Measurements from ENCODE around the gene MAP2K1.
"Not testable (repeated sequence)": the region's sequence is repeated elsewhere in the genome, so short reads cannot be mapped to it uniquely, and the experiment has no call there.

MAP2K1 gene

DNA sequence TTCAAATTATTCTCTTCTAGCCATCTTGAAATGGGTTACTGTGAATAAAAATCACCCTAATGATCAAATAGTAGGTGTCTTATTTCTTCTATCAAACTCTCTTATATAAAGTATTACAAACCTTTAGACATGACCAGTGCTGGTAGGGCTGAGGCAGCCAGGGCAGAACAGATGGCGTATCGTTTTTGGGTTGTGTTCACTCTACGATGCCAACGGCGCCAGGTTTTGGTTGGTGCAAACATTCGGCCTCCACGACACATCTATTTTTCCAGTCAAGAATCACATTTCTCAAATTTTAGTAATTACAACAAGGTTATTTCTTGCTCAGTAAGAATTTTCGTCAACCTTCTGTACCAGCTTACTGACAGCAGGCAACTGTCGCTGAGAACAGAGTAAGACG, 115.8 kb downstream of the MAP2K1 start:
- H3K27ac ChIP-seq, result no peak overlapping the region
- no peak for DNase-seq (ENCODE audit: low spot score)
- TF ChIP-seq CTCF (IDR thresholded peaks at IDR 0.05), result no peak
- no peak overlapping the region for H3K4me3 ChIP-seq

DNA sequence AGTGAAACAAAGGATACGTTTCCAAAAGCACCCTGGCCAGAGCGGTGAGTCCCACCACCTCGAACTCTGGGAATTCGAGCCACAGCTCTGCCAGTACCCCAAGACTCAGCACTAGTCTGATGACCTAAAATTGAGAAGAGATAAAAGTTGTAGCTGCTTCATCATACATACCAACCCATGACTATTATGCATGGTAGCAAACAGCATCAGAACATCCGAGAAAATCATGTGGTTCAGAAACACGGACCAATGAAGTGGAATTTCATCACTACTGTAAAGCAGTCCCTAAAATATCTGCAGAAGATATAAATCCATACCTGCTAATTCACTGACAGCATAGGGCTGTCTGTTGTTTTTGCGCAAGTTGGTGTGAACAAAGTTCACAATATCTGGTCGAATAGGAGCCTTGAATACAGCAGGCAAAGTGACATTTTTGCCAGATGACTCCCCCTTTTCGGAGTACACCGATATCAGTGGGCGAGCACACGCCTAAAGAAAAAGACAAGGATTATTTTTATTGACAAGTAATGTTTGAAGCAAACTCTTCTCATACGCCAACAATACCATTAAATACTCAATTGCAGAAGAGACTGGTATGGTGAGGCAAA, 116.4 kb downstream of the MAP2K1 start:
- not testable (repeated sequence) for H3K27ac ChIP-seq; DNase-seq (ENCODE audit: low spot score)
- H3K4me3 ChIP-seq, result peak overlapping the region; percentile 84

GRCh38 chr15:66503780-66504562, 117.3 kb downstream of the MAP2K1 start:
- Histone ChIP-seq H3K4me3 (peak overlapping the region; percentile 84), H3K27ac (peak overlapping the region; percentile 91 to 94)
- no peak for TF ChIP-seq CTCF (IDR thresholded peaks at IDR 0.05)
- DNase-seq (ENCODE audit: low spot score), result no peak

DNA sequence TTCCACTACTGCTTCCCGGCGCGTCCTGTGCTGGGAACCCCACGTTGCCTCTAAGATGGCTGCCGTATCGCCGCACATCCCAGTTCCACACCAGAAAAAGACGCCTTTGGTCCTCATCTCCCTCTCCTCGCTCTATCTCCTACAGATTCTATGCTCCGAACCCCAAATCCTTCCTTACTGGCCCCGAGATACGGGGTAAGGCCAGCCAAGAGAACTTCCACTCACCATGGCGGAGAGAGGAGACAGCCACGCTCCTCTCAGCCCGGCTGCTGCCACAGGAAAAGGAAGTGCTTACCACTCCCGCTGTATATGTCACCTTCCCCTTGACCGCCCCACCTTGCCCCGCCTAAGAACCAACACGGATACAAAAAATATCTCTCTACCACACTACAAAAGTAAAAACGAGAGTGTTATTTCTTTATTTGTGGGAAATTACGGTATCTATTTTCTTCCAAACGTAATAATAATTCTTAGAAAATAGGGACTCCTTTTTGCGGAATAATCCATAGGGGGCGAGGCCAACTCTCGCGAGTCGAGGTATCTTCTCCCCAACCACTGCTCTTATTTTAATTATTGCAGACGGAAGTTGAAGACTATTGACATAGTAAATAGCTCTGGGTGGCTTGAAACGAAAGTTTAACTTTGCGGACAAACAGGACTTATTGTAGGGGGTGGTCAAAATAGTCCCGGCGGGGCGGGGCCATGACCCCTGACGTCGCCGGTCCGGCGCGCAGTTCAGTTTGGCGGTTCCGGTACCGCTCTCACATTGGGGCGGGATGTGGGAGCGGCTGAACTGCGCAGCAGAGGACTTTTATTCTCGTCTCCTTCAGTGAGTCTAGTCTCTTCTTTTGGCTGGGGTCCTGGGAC, 118.1 kb downstream of the MAP2K1 start, which contains the start of the genes RPL4 and ZWILCH:
Gene RPL4 (minus strand): TSS at position 293 of the 867 bp plus-strand sequence. CDS start 65 bp downstream, at position 228.
Gene ZWILCH (plus strand): TSS at position 764 of the 867 bp plus-strand sequence. CDS start 13 bp downstream, at position 777.
- H3K27ac ChIP-seq, result peak within 1 kb of the TSS; percentile 91 to 94
- no peak for TF ChIP-seq CTCF (IDR thresholded peaks at IDR 0.05)
- peak within 1 kb of the TSS; percentile 84 for H3K4me3 ChIP-seq
- peak; percentile 81 for DNase-seq (ENCODE audit: low spot score)

DNA sequence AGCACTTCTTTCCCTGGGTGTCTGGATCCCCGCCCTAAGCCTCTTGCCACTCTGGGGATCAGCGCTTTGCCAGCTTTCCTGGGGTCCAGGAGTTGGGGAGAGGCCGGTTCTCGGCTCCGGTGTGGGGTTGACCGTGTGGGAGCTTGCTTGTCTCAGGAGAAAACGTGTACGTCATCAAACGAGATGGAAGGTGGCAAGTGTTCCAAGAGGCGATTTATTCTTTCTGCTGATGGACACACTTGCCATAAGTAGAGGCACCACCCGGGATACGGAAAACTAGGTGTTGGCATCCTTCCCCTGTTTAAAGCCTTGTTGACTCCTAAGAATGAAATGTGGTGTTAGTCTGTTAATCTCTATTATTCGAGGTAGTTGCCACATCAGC, 118.7 kb downstream of the MAP2K1 start:
- TF ChIP-seq CTCF (IDR thresholded peaks at IDR 0.05), result no peak
- Histone ChIP-seq H3K27ac (peak overlapping the region; percentile 91 to 94), H3K4me3 (peak overlapping the region; percentile 84)
- DNase-seq (ENCODE audit: low spot score), result peak; percentile 88

DNA sequence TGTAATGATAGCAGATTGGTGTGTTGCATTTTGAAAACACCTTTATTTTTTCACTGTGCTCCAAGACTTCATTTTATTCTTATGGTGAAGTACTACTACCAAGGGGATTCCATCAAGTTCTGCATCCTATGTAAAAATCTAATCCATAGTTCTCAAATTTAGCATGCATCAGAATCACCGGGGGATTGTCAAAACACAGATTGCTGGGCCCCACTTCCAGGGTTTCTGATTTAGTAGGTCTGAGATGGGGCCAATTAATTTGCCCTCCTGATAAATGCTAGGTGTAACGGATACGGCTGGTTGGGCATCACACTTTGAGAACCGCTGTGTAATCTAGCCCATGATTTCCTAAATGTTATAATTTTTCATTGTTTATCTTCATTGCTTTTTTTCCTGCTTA, 119.1 kb downstream of the MAP2K1 start:
- Histone ChIP-seq H3K27ac (peak overlapping the region in 1 of 2 donors; percentile 94), H3K4me3 (peak overlapping the region; percentile 84)
- no peak for TF ChIP-seq CTCF (IDR thresholded peaks at IDR 0.05)
- DNase-seq (ENCODE audit: low spot score), result no peak

GRCh38 chr15:66508293-66508883, 121.7 kb downstream of the MAP2K1 start:
- no peak for TF ChIP-seq CTCF (IDR thresholded peaks at IDR 0.05)
- Histone ChIP-seq H3K4me3 (no peak overlapping the region), H3K27ac (no peak overlapping the region)
- DNase-seq (ENCODE audit: low spot score), result no peak

All from coronary artery (tissue), 2 donors.